Measurements from ENCODE around the gene ZNF787.
"Not testable (repeated sequence)": the region's sequence is repeated elsewhere in the genome, so short reads cannot be mapped to it uniquely, and the experiment has no call there.

ZNF787 gene

GRCh38 chr19:56107626-56108351, 13.3 kb downstream of the ZNF787 start:
- Mint-ChIP-seq H3K4me3 (no peak overlapping the region), H3K36me3 (peaks cover 23% of the 10 kb centered on the region)

GRCh38 chr19:56106993-56107392, 14.1 kb downstream of the ZNF787 start:
- H3K9me3 Mint-ChIP-seq: no peaks in the 10 kb centered on the region
- ATAC-seq: no peak
- peaks cover 27% of the 10 kb centered on the region for H3K36me3 Mint-ChIP-seq
- H3K27ac Mint-ChIP-seq: peak overlapping the region; percentile 46
- no peaks in the 10 kb centered on the region for H3K27me3 Mint-ChIP-seq
- H3K4me1 Mint-ChIP-seq: peaks cover 65% of the 10 kb centered on the region
- H3K4me3 Mint-ChIP-seq: peak overlapping the region; percentile 23

More at GRCh38 chr19:56107626-56108351, 13.3 kb downstream of the ZNF787 start:
- no peak for ATAC-seq
- Mint-ChIP-seq H3K9me3 (no peaks in the 10 kb centered on the region), H3K27me3 (no peaks in the 10 kb centered on the region), H3K27ac (peak overlapping the region; percentile 81), H3K4me1 (peaks cover 72% of the 10 kb centered on the region)

GRCh38 chr19:56106397-56106849, 14.7 kb downstream of the ZNF787 start:
- no peaks in the 10 kb centered on the region for H3K9me3 Mint-ChIP-seq
- no peak for ATAC-seq
- H3K36me3 Mint-ChIP-seq: peaks cover 33% of the 10 kb centered on the region
- H3K4me1 Mint-ChIP-seq: peaks cover 59% of the 10 kb centered on the region
- no peaks in the 10 kb centered on the region for H3K27me3 Mint-ChIP-seq
- H3K4me3 Mint-ChIP-seq: peak overlapping the region; percentile 48
- H3K27ac Mint-ChIP-seq: peak overlapping the region; percentile 59

- peaks cover 54% of the 10 kb centered on the region for H3K4me1 Mint-ChIP-seq
- H3K4me3 Mint-ChIP-seq: peak overlapping the region; percentile 48
- not testable (repeated sequence) for H3K9me3 Mint-ChIP-seq, ATAC-seq, H3K27me3 Mint-ChIP-seq
- peak overlapping the region; percentile 59 for H3K27ac Mint-ChIP-seq
- peaks cover 38% of the 10 kb centered on the region for H3K36me3 Mint-ChIP-seq
Measured at GRCh38 chr19:56105831-56106396, 15.2 kb downstream of the ZNF787 start.

- Mint-ChIP-seq H3K36me3 (peaks cover 41% of the 10 kb centered on the region), H3K4me1 (peaks cover 47% of the 10 kb centered on the region), H3K27me3 (no peaks in the 10 kb centered on the region), H3K4me3 (peak overlapping the region; percentile 49), H3K9me3 (no peaks in the 10 kb centered on the region), H3K27ac (peak overlapping the region; percentile 59)
- peak; percentile 67 for ATAC-seq
Measured at GRCh38 chr19:56105090-56105701, 15.9 kb downstream of the ZNF787 start.

- H3K36me3 Mint-ChIP-seq: peaks cover 49% of the 10 kb centered on the region
- no peak overlapping the region for H3K4me3 Mint-ChIP-seq
- no peak overlapping the region for H3K27ac Mint-ChIP-seq
- no peaks in the 10 kb centered on the region for H3K9me3 Mint-ChIP-seq
- no peak for ATAC-seq
- H3K27me3 Mint-ChIP-seq: no peaks in the 10 kb centered on the region
- peaks cover 44% of the 10 kb centered on the region for H3K4me1 Mint-ChIP-seq
Measured at GRCh38 chr19:56104423-56104822, 16.7 kb downstream of the ZNF787 start.

GRCh38 chr19:56103027-56103614, 18.0 kb downstream of the ZNF787 start:
- H3K27me3 Mint-ChIP-seq: no peaks in the 10 kb centered on the region

GRCh38 chr19:56101746-56102535, 19.2 kb downstream of the ZNF787 start:
- H3K4me3 Mint-ChIP-seq: no peak overlapping the region
- H3K36me3 Mint-ChIP-seq: peaks cover 44% of the 10 kb centered on the region
- H3K9me3 Mint-ChIP-seq: no peaks in the 10 kb centered on the region
- ATAC-seq: no peak
- peaks cover 25% of the 10 kb centered on the region for H3K4me1 Mint-ChIP-seq
- no peak overlapping the region for H3K27ac Mint-ChIP-seq
- H3K27me3 Mint-ChIP-seq: no peaks in the 10 kb centered on the region

More at GRCh38 chr19:56103027-56103614, 18.0 kb downstream of the ZNF787 start:
- Mint-ChIP-seq H3K27ac (no peak overlapping the region), H3K9me3 (no peaks in the 10 kb centered on the region), H3K4me3 (no peak overlapping the region), H3K4me1 (peaks cover 37% of the 10 kb centered on the region), H3K36me3 (peaks cover 49% of the 10 kb centered on the region)
- no peak for ATAC-seq

- ATAC-seq: no peak
- peaks cover 36% of the 10 kb centered on the region for H3K36me3 Mint-ChIP-seq
- H3K9me3 Mint-ChIP-seq: no peaks in the 10 kb centered on the region
Measured at GRCh38 chr19:56101095-56101494, 20.0 kb downstream of the ZNF787 start.

GRCh38 chr19:56099638-56100539, 21.2 kb downstream of the ZNF787 start:
- Mint-ChIP-seq H3K9me3 (no peaks in the 10 kb centered on the region), H3K36me3 (peaks cover 43% of the 10 kb centered on the region), H3K4me3 (no peak overlapping the region), H3K27me3 (no peaks in the 10 kb centered on the region), H3K4me1 (peaks cover 4% of the 10 kb centered on the region), H3K27ac (no peak overlapping the region)
- ATAC-seq: no peak

More at GRCh38 chr19:56101095-56101494, 20.0 kb downstream of the ZNF787 start:
- H3K27me3 Mint-ChIP-seq: no peaks in the 10 kb centered on the region
- H3K27ac Mint-ChIP-seq: no peak overlapping the region
- no peak overlapping the region for H3K4me3 Mint-ChIP-seq
- H3K4me1 Mint-ChIP-seq: peaks cover 16% of the 10 kb centered on the region

- H3K36me3 Mint-ChIP-seq: peaks cover 52% of the 10 kb centered on the region
- no peaks in the 10 kb centered on the region for H3K27me3 Mint-ChIP-seq
- H3K4me3 Mint-ChIP-seq: no peak overlapping the region
- H3K9me3 Mint-ChIP-seq: no peaks in the 10 kb centered on the region
- ATAC-seq: no peak
- no peaks in the 10 kb centered on the region for H3K4me1 Mint-ChIP-seq
- H3K27ac Mint-ChIP-seq: no peak overlapping the region
Measured at GRCh38 chr19:56098731-56099568, 22.1 kb downstream of the ZNF787 start.

- peaks cover 59% of the 10 kb centered on the region for H3K36me3 Mint-ChIP-seq
- not testable (repeated sequence) for H3K27ac Mint-ChIP-seq
Measured at GRCh38 chr19:56098237-56098636, 22.9 kb downstream of the ZNF787 start.

GRCh38 chr19:56097776-56098175, 23.3 kb downstream of the ZNF787 start:
- Mint-ChIP-seq H3K4me3 (no peak overlapping the region), H3K27ac (no peak overlapping the region), H3K36me3 (peaks cover 63% of the 10 kb centered on the region), H3K9me3 (peaks cover 3% of the 10 kb centered on the region), H3K27me3 (no peaks in the 10 kb centered on the region), H3K4me1 (peaks cover 4% of the 10 kb centered on the region)
- no peak for ATAC-seq

More at GRCh38 chr19:56098237-56098636, 22.9 kb downstream of the ZNF787 start:
- H3K27me3 Mint-ChIP-seq, H3K9me3 Mint-ChIP-seq, ATAC-seq, H3K4me1 Mint-ChIP-seq, H3K4me3 Mint-ChIP-seq: not testable (repeated sequence)

Data from stimulated activated memory B cell treated with anti-CD40 and anti-IgM and Interleukin-4, amounts not matched to agents 10 μg/mL and 1 μg/mL and 100 μg/mL, for 72 hours (primary cell).